Stimulated activated CD4-positive, alpha-beta T cell treated with anti-CD3 and anti-CD28 coated beads, Interleukin-4, amount 100 ng/mL, for 48 hours (primary cell): ENCODE results near the gene ZNF644.
"Not testable (repeated sequence)": the region's sequence is repeated elsewhere in the genome, so short reads cannot be mapped to it uniquely, and the experiment has no call there.

ENCODE experiments used
- DNase-seq, 2 donors: peaks; one replicate each; pipeline ENCODE4 v3.0.0-alpha.2; 2020; ENCODE audit warnings: low read depth in 2 of 2

ZNF644 gene

GRCh38 chr1:90987841-90988240 lies 34.0 kb downstream of the ZNF644 start:
- DNase-seq = no peak

GRCh38 chr1:90986953-90987352 lies 34.9 kb downstream of the ZNF644 start:
- DNase-seq = no peak

GRCh38 chr1:90977522-90977921 lies 44.3 kb downstream of the ZNF644 start:
- no peak for DNase-seq

GRCh38 chr1:90973897-90974798 lies 47.7 kb downstream of the ZNF644 start:
- DNase-seq = no peak

- no peak for DNase-seq
Observed at GRCh38 chr1:90970208-90970607, 51.6 kb downstream of the ZNF644 start.

GRCh38 chr1:90969241-90969640 lies 52.6 kb downstream of the ZNF644 start:
- no peak for DNase-seq

GRCh38 chr1:90964444-90965035 lies 57.3 kb downstream of the ZNF644 start:
- DNase-seq = no peak

GRCh38 chr1:90963651-90964050 lies 58.2 kb downstream of the ZNF644 start:
- no peak for DNase-seq

GRCh38 chr1:90963236-90963635 lies 58.6 kb downstream of the ZNF644 start:
- no peak for DNase-seq

GRCh38 chr1:90959352-90960206 lies 62.3 kb downstream of the ZNF644 start:
- DNase-seq = no peak

GRCh38 chr1:90957497-90957896 lies 64.3 kb downstream of the ZNF644 start:
- DNase-seq = no peak

GRCh38 chr1:90955769-90956168 lies 66.1 kb downstream of the ZNF644 start:
- DNase-seq = no peak

- no peak for DNase-seq
Observed at GRCh38 chr1:90952906-90953305, 68.9 kb downstream of the ZNF644 start.

GRCh38 chr1:90951009-90951408 lies 70.8 kb downstream of the ZNF644 start:
- DNase-seq = no peak

- no peak for DNase-seq
Observed at GRCh38 chr1:90948301-90948700, 73.5 kb downstream of the ZNF644 start.

- no peak for DNase-seq
Observed at GRCh38 chr1:90946630-90947029, 75.2 kb downstream of the ZNF644 start.

GRCh38 chr1:90945287-90945686 lies 76.5 kb downstream of the ZNF644 start:
- no peak for DNase-seq

- DNase-seq = no peak
Observed at GRCh38 chr1:90943966-90944365, 77.9 kb downstream of the ZNF644 start.

- DNase-seq = no peak
Observed at GRCh38 chr1:90940746-90941145, 81.1 kb downstream of the ZNF644 start.

- no peak for DNase-seq
Observed at GRCh38 chr1:90936731-90937130, 85.1 kb downstream of the ZNF644 start.

- no peak for DNase-seq
Observed at GRCh38 chr1:90936061-90936460, 85.8 kb downstream of the ZNF644 start.

- DNase-seq = not testable (repeated sequence)
Observed at GRCh38 chr1:90928231-90928630, 93.6 kb downstream of the ZNF644 start.
